H1 (cell line): ENCODE measurements around the gene DNAH10. TPM values are rescaled to one million over a fixed set of nuclear protein-coding genes. Genes with fewer than 3 reads are reported as not detected.

ENCODE experiments used
- CTCF ChIA-PET: fragments of 300-600 bp; sonication (Branson Sonifier 250); formaldehyde crosslinking; loops from one replicate; lab custom pipeline; 2021; ENCODE audit not compliant: partially characterized antibody; lab: Charles Lee
- POLR2A ChIA-PET: fragments of 300-600 bp; sonication (Branson Sonifier 250); formaldehyde crosslinking; loops from one replicate; lab custom pipeline; 2021; ENCODE audit warnings: inconsistent platforms; ENCODE audit not compliant: partially characterized antibody; lab: Charles Lee
- DNase-seq, 2 experiments: peaks; one replicate each; pipeline versions ENCODE4 v3.0.0 to v3.0.0-alpha.2; 2010 to 2022; ENCODE audit warnings: low spot score in 2 of 2, low read depth in 1 of 2, mixed read lengths in 1 of 2
- FAIRE-seq: peaks from 2 replicates; lab custom pipeline; 2011; peaks lifted over from hg19 to GRCh38; lab: Jason Lieb, UNC
- H2AFZ ChIP-seq: 2 replicates; pipeline ENCODE4 v1.8.1; 2012; ENCODE audit warnings: low read length, inconsistent platforms
- H2AK5ac ChIP-seq: 2 replicates; pipeline ENCODE4 v1.6.1; 2013; ENCODE audit warnings: low read depth, low read length
- H2BK120ac ChIP-seq: replicated peaks from 2 replicates; pipeline ENCODE3; 2013; ENCODE audit warnings: low read depth, low read length, inconsistent platforms
- H2BK12ac ChIP-seq: 2 replicates; pipeline ENCODE4 v1.6.1; 2013; ENCODE audit warnings: low read depth, low read length
- H2BK15ac ChIP-seq: 2 replicates; pipeline ENCODE4 v1.6.1; 2013; ENCODE audit warnings: low read length
- H2BK20ac ChIP-seq: 2 replicates; pipeline ENCODE4 v1.6.1; 2013; ENCODE audit warnings: low read length
- H2BK5ac ChIP-seq: 2 replicates; pipeline ENCODE4 v1.6.1; 2013; ENCODE audit warnings: low read depth, low read length
- H3K14ac ChIP-seq: 2 replicates; pipeline ENCODE4 v1.6.1; 2013; ENCODE audit warnings: inconsistent platforms; ENCODE audit not compliant: insufficient read length
- H3K18ac ChIP-seq: 2 replicates; pipeline ENCODE4 v1.6.1; 2013; ENCODE audit warnings: low read length; ENCODE audit errors: extremely low read depth
- H3K23ac ChIP-seq: 2 replicates; pipeline ENCODE4 v1.6.1; 2013; ENCODE audit warnings: inconsistent platforms; ENCODE audit not compliant: insufficient read length
- H3K23me2 ChIP-seq: 2 replicates; pipeline ENCODE4 v1.6.1; 2013; ENCODE audit warnings: low read depth, low read length
- H3K27ac ChIP-seq: 2 replicates; pipeline ENCODE4 v1.6.1; 2011; ENCODE audit warnings: low read depth, low read length, inconsistent platforms
- H3K27me3 ChIP-seq, 4 experiments: replicated peaks in 1 of 4; 1 replicate in 1 of 4; 2 replicates in 3 of 4; pipeline versions ENCODE4 v1.6.1 to v1.8.1; 2011 to 2013; ENCODE audit warnings: low read length in 3 of 4, mild to moderate bottlenecking in 3 of 4, inconsistent platforms in 2 of 4, mixed read lengths in 2 of 4, moderate library complexity in 1 of 4; ENCODE audit not compliant: control insufficient read depth in 3 of 4, insufficient read depth in 3 of 4; ENCODE audit errors: extremely low read depth in 1 of 4
- H3K36me3 ChIP-seq, 4 experiments: 2 replicates each; pipeline versions ENCODE4 v1.6.1 to v1.8.1; 2011 to 2013; ENCODE audit warnings: mild to moderate bottlenecking in 4 of 4, low read length in 3 of 4, moderate library complexity in 2 of 4, control low read depth in 1 of 4, inconsistent platforms in 1 of 4; ENCODE audit not compliant: insufficient read depth in 4 of 4, control insufficient read depth in 2 of 4
- H3K4ac ChIP-seq: replicated peaks from 2 replicates; pipeline ENCODE3; 2013; ENCODE audit warnings: low read length, low read depth, mixed read lengths, inconsistent platforms; ENCODE audit not compliant: insufficient read length
- H3K4me1 ChIP-seq, 4 experiments: replicated peaks in 1 of 4; 1 replicate in 1 of 4; 2 replicates in 3 of 4; pipeline versions ENCODE4 v1.6.1 to v1.8.1; 2011 to 2013; ENCODE audit warnings: low read length in 3 of 4, inconsistent platforms in 2 of 4, mixed read lengths in 1 of 4; ENCODE audit not compliant: insufficient read depth in 4 of 4, control insufficient read depth in 3 of 4
- H3K4me2 ChIP-seq, 2 experiments: 2 replicates each; pipeline versions ENCODE4 v1.6.1 to v1.8.1; 2011 to 2013; ENCODE audit warnings: low read depth in 2 of 2, low read length in 2 of 2, control low read depth in 1 of 2, inconsistent platforms in 1 of 2, mild to moderate bottlenecking in 1 of 2; ENCODE audit not compliant: insufficient read depth in 1 of 2
- H3K4me3 ChIP-seq, 4 experiments: fragments of 200-600, 300-600 bp in 1 of 4; sonication (generic), shearing (Covaris generic), sonication (Bioruptor Twin) in 1 of 4; 2 replicates each; pipeline versions ENCODE4 v1.5.1 to v1.8.1; 2011 to 2016; ENCODE audit warnings: low read length in 4 of 4, low read depth in 3 of 4, control low read depth in 2 of 4, inconsistent platforms in 2 of 4, mild to moderate bottlenecking in 2 of 4, mixed read lengths in 1 of 4, moderate library complexity in 1 of 4; ENCODE audit not compliant: insufficient read depth in 2 of 4; ENCODE audit errors: extremely low read depth in 1 of 4
- H3K56ac ChIP-seq: replicated peaks from 2 replicates; pipeline ENCODE3; 2013; ENCODE audit warnings: low read depth, mild to moderate bottlenecking, mixed read lengths, low read length, inconsistent platforms; ENCODE audit not compliant: insufficient read length
- H3K79me1 ChIP-seq: 2 replicates; pipeline ENCODE4 v1.6.1; 2013; ENCODE audit warnings: low read depth, low read length, control low read depth
- H3K79me2 ChIP-seq, 2 experiments: 2 replicates each; pipeline versions ENCODE4 v1.6.1 to v1.8.1; 2012 to 2013; ENCODE audit warnings: low read length in 2 of 2, mild to moderate bottlenecking in 2 of 2, inconsistent platforms in 1 of 2; ENCODE audit not compliant: insufficient read depth in 2 of 2, control insufficient read depth in 1 of 2
- H3K9ac ChIP-seq, 4 experiments: replicated peaks in 1 of 4; 1 replicate in 1 of 4; 2 replicates in 3 of 4; pipeline versions ENCODE4 v1.6.1 to v1.8.1; 2011 to 2013; ENCODE audit warnings: low read depth in 3 of 4, low read length in 3 of 4, control low read depth in 2 of 4, mild to moderate bottlenecking in 2 of 4, moderate library complexity in 2 of 4, inconsistent platforms in 1 of 4; ENCODE audit errors: extremely low read depth in 1 of 4
- H3K9me3 ChIP-seq, 2 experiments: 2 replicates each; pipeline versions ENCODE4 v1.6.1 to v1.8.1; 2012 to 2013; ENCODE audit warnings: mild to moderate bottlenecking in 2 of 2, moderate library complexity in 2 of 2, control low read depth in 1 of 2, inconsistent platforms in 1 of 2, low read depth in 1 of 2, low read length in 1 of 2, mixed read lengths in 1 of 2; ENCODE audit not compliant: insufficient read depth in 2 of 2
- H4K20me1 ChIP-seq, 2 experiments: replicated peaks in 1 of 2; 2 replicates each; pipeline versions ENCODE3 to v1.8.1; 2011 to 2013; ENCODE audit warnings: inconsistent platforms in 2 of 2, low read length in 2 of 2, mild to moderate bottlenecking in 1 of 2; ENCODE audit not compliant: insufficient read depth in 2 of 2, control insufficient read depth in 1 of 2
- H4K5ac ChIP-seq: 2 replicates; pipeline ENCODE4 v1.6.1; 2013; ENCODE audit warnings: low read length, low read depth, mixed read lengths, inconsistent platforms; ENCODE audit not compliant: insufficient read length
- H4K8ac ChIP-seq: 2 replicates; pipeline ENCODE4 v1.8.0; 2013; ENCODE audit warnings: mild to moderate bottlenecking, moderate library complexity, low read length, inconsistent platforms; ENCODE audit not compliant: insufficient read depth; ENCODE audit errors: extremely low read depth
- H4K91ac ChIP-seq: replicated peaks from 2 replicates; pipeline ENCODE3; 2013; ENCODE audit warnings: low read length, mixed read lengths, inconsistent platforms; ENCODE audit not compliant: insufficient read length
- CTCF ChIP-seq, 3 experiments: IDR thresholded peaks; 1 replicate in 2 of 3; 2 replicates in 1 of 3; pipeline versions ENCODE4 v1.5.1 to v1.6.1; 2011; ENCODE audit warnings: low read length in 3 of 3, mild to moderate bottlenecking in 3 of 3, inconsistent platforms in 2 of 3, low read depth in 1 of 3, moderate library complexity in 1 of 3; ENCODE audit not compliant: insufficient read depth in 1 of 3; ENCODE audit errors: control extremely low read depth in 1 of 3
- POU5F1 ChIP-seq: IDR thresholded peaks from 2 replicates; pipeline ENCODE4 v1.6.1; 2011; ENCODE audit warnings: low read depth, mild to moderate bottlenecking, low read length, moderate library complexity
- SIN3A ChIP-seq, 2 experiments: IDR thresholded peaks in 1 of 2; conservative IDR thresholded peaks in 1 of 2; 2 replicates each; pipeline ENCODE4 v1.6.1; 2011 to 2012; ENCODE audit warnings: low read length in 2 of 2, improper control_type of control experiment in 1 of 2, low read depth in 1 of 2, mild to moderate bottlenecking in 1 of 2
- WGBS, 2 experiments: shearing (Covaris generic) in 1 of 2; methylation state at CpG; one replicate each; pipeline versions ENCODE4 v1.1.6 to v1.1.7; 2013 to 2015; ENCODE audit warnings: low lambda C conversion rate in 2 of 2, mixed read lengths in 2 of 2, inconsistent platforms in 1 of 2, low coverage in 1 of 2, missing lambda C conversion rate in 1 of 2; ENCODE audit not compliant: insufficient replicate concordance in 2 of 2, insufficient coverage in 1 of 2, insufficient read length in 1 of 2; ENCODE audit errors: extremely low coverage in 1 of 2, missing lambda C conversion rate in 1 of 2; 5-methylcytosine and 5-hydroxymethylcytosine counted together
- polyA plus RNA-seq, 7 experiments: library from polyadenylated mRNA; depleted of rRNA in 3 of 7; stranded (reverse) in 5 of 7; unstranded in 2 of 7; fragments of >200 nt in 5 of 7; fragments of 200-250 nt in 2 of 7; gene quantifications; 1 replicate in 5 of 7; 2 replicates in 1 of 7; 4 replicates in 1 of 7; pipeline versions ENCODE4 v1.2.1 to v1.2.3, GENCODE V29; 2011 to 2013; ENCODE audit warnings: missing spikeins in 2 of 7, mixed read lengths in 2 of 7
- total RNA-seq: library from RNA; stranded (reverse); fragmentation: NEBNext Ultra II Directional; extraction: Animal tissue kit (Norgen Biotek cat#: 25700); gene quantifications from 2 replicates; pipeline ENCODE4 v1.2.1, GENCODE V29; 2021

DNAH10 gene
- total and polyA plus RNA-seq, 2 of the 8 experiments (the other 6 are each of a cell fraction or from before 2014, with no cell fraction given): 0.02 to 0.24 TPM

DNA sequence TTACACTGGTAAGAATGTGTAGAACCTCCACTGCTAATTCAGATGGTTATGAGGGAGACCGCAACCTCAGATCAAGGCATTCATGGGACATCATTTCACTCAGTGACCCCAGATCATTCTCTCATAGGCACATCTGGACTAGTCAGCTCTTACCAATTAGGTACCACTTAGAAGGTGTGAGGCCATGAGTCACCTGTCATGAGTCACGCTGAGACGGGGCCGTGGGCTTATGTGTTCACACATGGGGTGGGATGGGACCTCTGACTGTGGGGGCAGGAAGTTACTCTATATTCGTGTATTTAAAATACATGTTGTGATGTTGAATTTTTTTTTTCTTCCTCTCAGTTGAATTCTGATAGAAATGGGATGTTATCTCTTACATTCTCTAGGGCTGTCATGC, 154.6 kb downstream of the DNAH10 start:
- FAIRE-seq (no peak), DNase-seq (no peak)
- H3K23me2 ChIP-seq: no peaks in the 10 kb centered on the region
- no peak overlapping the region for H3K27ac ChIP-seq
- H3K27me3 ChIP-seq: 0 out of 7 replicates have a peak, but pooled peaks cover 0 to 3% (median 0%) of the 10 kb centered on the region in 4 experiments
- POLR2A ChIA-PET: interaction anchor here (1.6 kb wide), 1 partner anchor 39 kb away, joined by 3 read pairs; no protein-coding TSS in a partner anchor
- H3K23ac ChIP-seq: no peak overlapping the region
- H2BK5ac ChIP-seq: no peak overlapping the region
- no peak overlapping the region for H2BK20ac ChIP-seq
- no peaks in the 10 kb centered on the region for H3K9me3 ChIP-seq
- H2AFZ ChIP-seq: no peak overlapping the region
- H3K79me1 ChIP-seq: no peaks in the 10 kb centered on the region
- no peak overlapping the region for H2BK15ac ChIP-seq
- H2AK5ac ChIP-seq: no peak overlapping the region
- 95% methylated on average over 5 of the region's 5 CpGs; no CpG with 5 or more reads in 1 of the 2 experiments for WGBS, 2 experiments
- no peak for TF ChIP-seq POU5F1
- TF ChIP-seq CTCF (IDR thresholded peaks at IDR 0.05; ENCODE audit: control extremely low read depth in 1 of 3, insufficient read depth in 1 of 3, low read depth in 1 of 3, low read length in 3 of 3): no peak
- TF ChIP-seq SIN3A (conservative IDR thresholded peaks at IDR 0.05 in 1 of 2, IDR thresholded peaks at IDR 0.05 in 1 of 2; ENCODE audit: low read depth in 1 of 2, low read length in 2 of 2): no peak
- TF ChIP-seq, all 59 proteins: peak for 0
- H3K9ac ChIP-seq: no peak overlapping the region
- H3K4me3 ChIP-seq: no peak overlapping the region
- H4K8ac ChIP-seq: no peak overlapping the region
- no peak overlapping the region for H2BK12ac ChIP-seq
- no peak overlapping the region for H2BK120ac ChIP-seq
- H3K4ac ChIP-seq: no peak overlapping the region
- H4K91ac ChIP-seq: no peak overlapping the region
- H3K14ac ChIP-seq: no peak overlapping the region
- CTCF ChIA-PET: interaction anchor here (1.1 to 4.6 kb wide), 5 partner anchors 10 to 22 kb away, joined by 4 to 23 read pairs (median 16); no protein-coding TSS in a partner anchor
- H3K56ac ChIP-seq: no peak overlapping the region
- no peaks in the 10 kb centered on the region for H3K36me3 ChIP-seq
- no peaks in the 10 kb centered on the region for H3K79me2 ChIP-seq
- no peak overlapping the region for H3K4me2 ChIP-seq
- no peaks in the 10 kb centered on the region for H4K20me1 ChIP-seq
- H3K4me1 ChIP-seq: peaks cover 0 to 8% (median 0%) of the 10 kb centered on the region in 4 experiments; a peak in 2 of 7 replicates
- H3K18ac ChIP-seq: no peak overlapping the region
- no peak overlapping the region for H4K5ac ChIP-seq
